Medulla oblongata (tissue), 1 donor: ENCODE measurements around the gene MCRS1.
"Not testable (repeated sequence)": the region's sequence is repeated elsewhere in the genome, so short reads cannot be mapped to it uniquely, and the experiment has no call there.

ENCODE experiments used
- DNase-seq: peaks from one replicate; pipeline ENCODE4 v3.0.0-alpha.2; 2015; ENCODE audit errors: extremely low spot score

The MCRS1 gene

GRCh38 chr12:49541140-49541861, 26.6 kb downstream of the MCRS1 start:
- DNase-seq = no peak

GRCh38 chr12:49540229-49541139, 27.5 kb downstream of the MCRS1 start:
- no peak for DNase-seq

GRCh38 chr12:49539406-49540228, 28.3 kb downstream of the MCRS1 start:
- no peak for DNase-seq

GRCh38 chr12:49538510-49539403, 29.2 kb downstream of the MCRS1 start, which contains the start of gene KCNH3:
KCNH3 (plus strand) TSS chr12:49539030; CDS start chr12:49539417, 387 bp downstream.
- DNase-seq = peak; percentile 62

GRCh38 chr12:49537752-49538509, 30.0 kb downstream of the MCRS1 start:
- no peak for DNase-seq

- DNase-seq = no peak
Observed at GRCh38 chr12:49537231-49537751, 30.7 kb downstream of the MCRS1 start.

GRCh38 chr12:49536526-49537071, 31.3 kb downstream of the MCRS1 start:
- DNase-seq = no peak

GRCh38 chr12:49535921-49536525, 31.9 kb downstream of the MCRS1 start:
- DNase-seq = no peak

- no peak for DNase-seq
Observed at GRCh38 chr12:49534731-49535278, 33.1 kb downstream of the MCRS1 start.

- DNase-seq = not testable (repeated sequence)
Observed at GRCh38 chr12:49534122-49534521, 33.8 kb downstream of the MCRS1 start.

- DNase-seq = no peak
Observed at GRCh38 chr12:49533331-49533730, 34.6 kb downstream of the MCRS1 start.

- no peak for DNase-seq
Observed at GRCh38 chr12:49531745-49532144, 36.2 kb downstream of the MCRS1 start.

- DNase-seq = no peak
Observed at GRCh38 chr12:49529414-49529813, 38.5 kb downstream of the MCRS1 start.

GRCh38 chr12:49527361-49528130, 40.4 kb downstream of the MCRS1 start:
- no peak for DNase-seq

- DNase-seq = no peak
Observed at GRCh38 chr12:49525942-49526341, 42.0 kb downstream of the MCRS1 start.

GRCh38 chr12:49524660-49525324, 43.1 kb downstream of the MCRS1 start:
- no peak for DNase-seq

GRCh38 chr12:49521389-49521788, 46.6 kb downstream of the MCRS1 start:
- no peak for DNase-seq

GRCh38 chr12:49519574-49519936, 48.4 kb downstream of the MCRS1 start:
- no peak for DNase-seq
